NOMO-1 treated with dmso at 0.1 percent for 144 hours (cell line): ENCODE results near the gene CELF2.
A peak's percentile ranks its signal among the peaks of the same experiment; 100 is the strongest.

ENCODE experiments used
- DNase-seq: peaks from one replicate; lab custom pipeline; 2025; ENCODE audit not compliant: unreplicated experiment; lab: John Stamatoyannopoulos, UW

The CELF2 gene

GRCh38 chr10:11093771-11094736 lies 76.4 kb downstream of the CELF2 start:
- no peak for DNase-seq

GRCh38 chr10:11095374-11095801 lies 77.7 kb downstream of the CELF2 start:
- peak; percentile 57 for DNase-seq

- no peak for DNase-seq
Observed at GRCh38 chr10:11096422-11096821, 78.8 kb downstream of the CELF2 start.

GRCh38 chr10:11097686-11098085 lies 80.0 kb downstream of the CELF2 start:
- DNase-seq = no peak

GRCh38 chr10:11098666-11099065 lies 81.0 kb downstream of the CELF2 start:
- no peak for DNase-seq

- no peak for DNase-seq
Observed at GRCh38 chr10:11104772-11105675, 87.4 kb downstream of the CELF2 start.

- DNase-seq = no peak
Observed at GRCh38 chr10:11105676-11106004, 88.0 kb downstream of the CELF2 start.

GRCh38 chr10:11106621-11107374 lies 89.1 kb downstream of the CELF2 start:
- no peak for DNase-seq

- no peak for DNase-seq
Observed at GRCh38 chr10:11107948-11108347, 90.3 kb downstream of the CELF2 start.

GRCh38 chr10:11108356-11108755 lies 90.7 kb downstream of the CELF2 start:
- no peak for DNase-seq

- no peak for DNase-seq
Observed at GRCh38 chr10:11109590-11109989, 91.9 kb downstream of the CELF2 start.

GRCh38 chr10:11110539-11110938 lies 92.9 kb downstream of the CELF2 start:
- no peak for DNase-seq

GRCh38 chr10:11111490-11111889 lies 93.8 kb downstream of the CELF2 start:
- DNase-seq = no peak

- no peak for DNase-seq
Observed at GRCh38 chr10:11112718-11113117, 95.0 kb downstream of the CELF2 start.

- DNase-seq = no peak
Observed at GRCh38 chr10:11113156-11113555, 95.5 kb downstream of the CELF2 start.

GRCh38 chr10:11114269-11114668 lies 96.6 kb downstream of the CELF2 start:
- no peak for DNase-seq

- no peak for DNase-seq
Observed at GRCh38 chr10:11115337-11115736, 97.7 kb downstream of the CELF2 start.

GRCh38 chr10:11116361-11116760 lies 98.7 kb downstream of the CELF2 start:
- DNase-seq = no peak

GRCh38 chr10:11116817-11117216 lies 99.1 kb downstream of the CELF2 start:
- no peak for DNase-seq

- peak; percentile 26 for DNase-seq
Observed at GRCh38 chr10:11118686-11119085, 101.0 kb downstream of the CELF2 start.

GRCh38 chr10:11119843-11120242 lies 102.2 kb downstream of the CELF2 start:
- no peak for DNase-seq
